A673 (cell line): ENCODE results near the gene CAMK2N2. TPM values are rescaled to one million over a fixed set of nuclear protein-coding genes. Genes with fewer than 3 reads are reported as not detected.

Source experiments
- BruUV-seq: library from RNA; stranded (reverse); fragments of 400-500 nt; replicated peaks from 2 replicates; lab custom pipeline; 2021; lab: Mats Ljungman, UMichigan
- CTCF ChIA-PET: fragments of 300-600 bp; sonication (Branson Sonifier 250); formaldehyde crosslinking; loops from one replicate; lab custom pipeline; 2022; ENCODE audit warnings: antibody characterized with exemption; lab: Charles Lee
- POLR2A ChIA-PET: fragments of 300-600 bp; sonication (Branson Sonifier 250); formaldehyde crosslinking; loops from one replicate; lab custom pipeline; 2022; ENCODE audit warnings: antibody characterized with exemption; ENCODE audit not compliant: low non-redundant PET; lab: Charles Lee
- DNase-seq: peaks from one replicate; pipeline ENCODE4 v3.0.0-alpha.2; 2015; ENCODE audit warnings: low spot score
- H3K27ac ChIP-seq: fragments of 200-600 bp; sonication (generic); 2 replicates; pipeline ENCODE4 v1.5.1; 2016; ENCODE audit warnings: mixed run types, low read depth, mild to moderate bottlenecking, mixed read lengths, antibody characterized with exemption, low read length; ENCODE audit not compliant: poor library complexity, severe bottlenecking
- H3K27me3 ChIP-seq: fragments of 200-600 bp; sonication (generic); replicated peaks from 2 replicates; pipeline ENCODE4 v1.6.1; 2017; ENCODE audit warnings: mixed run types, low read depth, mild to moderate bottlenecking, mixed read lengths, antibody characterized with exemption, low read length; ENCODE audit not compliant: insufficient read depth, poor library complexity
- H3K36me3 ChIP-seq: fragments of 200-600 bp; sonication (generic); 2 replicates; pipeline ENCODE4 v1.6.1; 2016; ENCODE audit warnings: mixed run types, mild to moderate bottlenecking, mixed read lengths, antibody characterized with exemption, low read length; ENCODE audit not compliant: insufficient read depth, poor library complexity, severe bottlenecking
- H3K4me1 ChIP-seq: fragments of 200-600 bp; sonication (generic); 2 replicates; pipeline ENCODE4 v1.6.1; 2017; ENCODE audit warnings: mixed run types, mild to moderate bottlenecking, mixed read lengths, antibody characterized with exemption, low read length; ENCODE audit not compliant: insufficient read depth, poor library complexity, severe bottlenecking
- H3K4me3 ChIP-seq: fragments of 200-600 bp; sonication (generic); 2 replicates; pipeline ENCODE4 v1.5.1; 2016; ENCODE audit warnings: low read depth, mixed run types, mild to moderate bottlenecking, mixed read lengths, low read length; ENCODE audit not compliant: poor library complexity, severe bottlenecking
- H3K9me3 ChIP-seq: fragments of 200-600 bp; sonication (generic); 2 replicates; pipeline ENCODE4 v1.6.1; 2016; ENCODE audit warnings: mixed run types, low read depth, mild to moderate bottlenecking, mixed read lengths, antibody characterized with exemption, low read length; ENCODE audit not compliant: poor library complexity, severe bottlenecking
- CTCF ChIP-seq: fragments of 300-800, 200-600 bp; sonication (generic); conservative IDR thresholded peaks from 2 replicates; pipeline ENCODE4 v1.5.1; 2017; ENCODE audit warnings: low read depth, mild to moderate bottlenecking, antibody characterized with exemption, low read length, moderate library complexity, mixed read lengths
- EZH2 ChIP-seq: fragments of 200-600 bp; sonication (generic); IDR thresholded peaks from 2 replicates; pipeline ENCODE4 v1.6.1; 2017; ENCODE audit warnings: borderline replicate concordance, low read depth, mild to moderate bottlenecking, mixed read lengths, antibody characterized with exemption, low read length; ENCODE audit not compliant: poor library complexity, severe bottlenecking
- intact Hi-C: fragments of 100-400 bp; cut with micrococcal nuclease; formaldehyde crosslinking; loops from one replicate; pipeline ENCODE4 v1.10.0; 2022; ENCODE audit not compliant: unreplicated experiment
- total RNA-seq: library from RNA; stranded (reverse); gene quantifications from 2 replicates; pipeline ENCODE4 v1.2.3, GENCODE V29; 2021

Gene CAMK2N2
- total RNA-seq, 1 experiment from 2014 or later: 1.3 TPM

DNA sequence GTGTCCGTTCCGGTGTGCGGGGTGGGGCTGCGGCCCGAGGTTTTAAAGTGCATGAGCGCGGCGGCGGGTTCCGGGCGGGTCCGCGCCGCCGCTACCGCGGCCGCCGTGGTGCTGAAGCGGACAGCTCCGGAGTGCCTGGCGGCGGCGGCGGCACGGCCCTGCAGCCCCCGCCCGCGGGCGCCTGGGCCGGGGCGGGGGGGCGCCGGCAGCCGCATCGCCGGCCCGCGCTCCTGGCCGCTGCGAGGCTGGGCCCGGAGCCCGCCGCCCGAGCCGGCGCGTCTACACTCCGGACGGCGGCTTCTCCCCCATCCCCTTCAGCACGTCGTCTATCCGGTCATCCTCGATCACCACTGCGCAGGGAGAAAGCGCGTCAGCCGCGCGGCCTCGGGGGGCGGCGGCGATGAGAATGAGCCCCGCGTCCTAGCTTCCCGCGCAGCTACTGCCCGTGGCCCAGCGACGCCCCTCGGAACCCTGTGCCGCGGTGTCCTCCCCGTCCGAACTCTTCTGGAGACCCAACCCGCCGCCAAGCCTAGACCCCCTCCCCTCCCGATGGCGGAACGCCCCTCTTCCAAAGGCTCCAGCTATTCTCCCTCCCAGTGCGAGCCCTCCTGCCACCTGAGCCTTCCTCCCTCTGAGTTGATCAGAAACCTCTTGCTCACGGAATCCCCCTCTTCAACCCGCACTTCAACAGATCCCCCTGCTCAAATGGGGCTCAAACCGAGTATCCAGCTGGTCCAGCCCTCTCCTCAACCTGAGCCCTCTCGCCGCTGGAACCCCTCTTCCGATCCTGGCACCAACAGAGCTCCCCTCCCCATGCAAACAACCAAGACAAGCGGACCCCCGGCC, 1.3 kb downstream of the CAMK2N2 start:
- Histone ChIP-seq H3K36me3 (no peaks in the 10 kb centered on the region), H3K27me3 (peaks cover 25% of the 10 kb centered on the region), H3K27ac (no peak overlapping the region), H3K9me3 (no peaks in the 10 kb centered on the region), H3K4me1 (peaks cover 11% of the 10 kb centered on the region), H3K4me3 (peak overlapping the region; percentile 51)
- ChIA-PET CTCF (interaction anchor here (0.5 to 0.7 kb wide), 2 partner anchors 10 to 81 kb away, joined by 3 to 4 read pairs; partner anchors contain the start of gene EEF1AKMT4), POLR2A (interaction anchor here (0.7 kb wide), 1 partner anchor 367 kb away, joined by 9 read pairs; no protein-coding TSS in a partner anchor)
- intact Hi-C loops: no loop called here
- DNase-seq: peak; percentile 45
- BruUV-seq: no TSS peak
- no peak for TF ChIP-seq EZH2

DNA sequence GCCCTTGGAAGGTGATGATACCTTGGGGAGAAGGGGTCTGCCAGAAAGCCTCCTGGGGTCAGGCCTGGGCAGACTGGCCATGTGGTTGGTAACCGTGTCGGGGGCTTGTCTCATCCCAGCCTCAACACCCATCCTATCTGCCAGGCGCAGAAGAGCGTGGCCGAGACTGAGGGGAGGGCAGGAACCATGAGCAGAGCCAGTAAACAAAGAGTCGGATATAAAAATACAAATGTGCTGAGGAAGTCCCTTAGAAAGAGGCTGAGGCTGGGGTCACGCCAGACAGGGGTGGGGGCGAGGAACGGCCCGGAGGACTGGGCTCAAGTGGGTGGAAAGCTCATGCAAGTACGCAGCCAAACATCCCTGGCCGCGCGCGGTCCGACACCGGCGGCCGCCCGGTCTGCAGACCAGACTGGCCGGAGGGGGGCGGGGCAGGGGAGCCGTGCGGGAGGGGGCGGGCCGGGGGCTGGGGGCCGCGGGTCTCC, 1.9 kb downstream of the CAMK2N2 start:
- no peaks in the 10 kb centered on the region for H3K36me3 ChIP-seq
- no peak for TF ChIP-seq CTCF
- TF ChIP-seq EZH2: no peak
- no peak overlapping the region for H3K27ac ChIP-seq
- H3K27me3 ChIP-seq: peaks cover 25% of the 10 kb centered on the region
- no peak overlapping the region for H3K4me3 ChIP-seq
- ChIA-PET CTCF (interaction anchor here (0.7 kb wide), 1 partner anchor 10 kb away, joined by 3 read pairs; the partner anchor contains the start of gene EEF1AKMT4), POLR2A (no interaction called here)
- BruUV-seq: no TSS peak
- H3K4me1 ChIP-seq: peaks cover 11% of the 10 kb centered on the region
- intact Hi-C loops: no loop called here
- no peaks in the 10 kb centered on the region for H3K9me3 ChIP-seq
- DNase-seq: no peak

GRCh38 chr3:184258926-184259325, 2.4 kb downstream of the CAMK2N2 start:
- TF ChIP-seq CTCF (no peak), EZH2 (no peak)
- Histone ChIP-seq H3K36me3 (no peaks in the 10 kb centered on the region), H3K4me1 (peaks cover 11% of the 10 kb centered on the region), H3K4me3 (no peak overlapping the region), H3K27ac (no peak overlapping the region), H3K9me3 (no peaks in the 10 kb centered on the region), H3K27me3 (peaks cover 25% of the 10 kb centered on the region)
- ChIA-PET POLR2A (no interaction called here), CTCF (no interaction called here)
- BruUV-seq: no TSS peak
- intact Hi-C loops: no loop called here
- no peak for DNase-seq
